22Rv1 (cell line): ENCODE results near the gene KIF7.

Source experiments
- ZFX ChIP-seq: fragments of 450-650 bp; IDR thresholded peaks from 2 replicates; pipeline ENCODE4 v1.6.1; 2017; ENCODE audit warnings: antibody characterized with exemption, borderline replicate concordance
- TF ChIP-seq, protein P1 (sequence below): fragments of 450-650 bp; IDR thresholded peaks from 2 replicates; pipeline ENCODE4 v1.5.1; 2017; ENCODE audit warnings: mild to moderate bottlenecking

DNA sequence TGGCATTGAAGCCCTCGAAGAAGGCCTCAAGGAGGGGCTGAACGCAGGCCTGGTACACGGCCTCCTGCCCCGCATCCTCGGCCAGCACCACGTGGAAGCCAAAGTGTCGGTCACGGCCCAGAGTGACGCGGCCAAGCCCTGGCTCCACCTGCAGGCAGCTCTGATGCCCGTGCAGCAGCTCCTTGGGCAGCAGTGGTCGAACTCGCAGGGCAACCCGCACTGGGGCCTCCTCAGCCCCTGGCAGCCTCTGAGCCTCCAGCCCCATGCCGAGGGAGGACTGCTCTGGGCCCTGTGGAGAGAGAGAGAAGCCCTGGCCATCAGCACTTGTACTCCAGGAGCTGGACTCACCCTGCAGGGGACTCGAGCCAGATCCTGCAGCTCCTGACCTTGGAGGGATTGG lies 2.6 kb downstream of the KIF7 start:
- TF ChIP-seq, protein P1, sequence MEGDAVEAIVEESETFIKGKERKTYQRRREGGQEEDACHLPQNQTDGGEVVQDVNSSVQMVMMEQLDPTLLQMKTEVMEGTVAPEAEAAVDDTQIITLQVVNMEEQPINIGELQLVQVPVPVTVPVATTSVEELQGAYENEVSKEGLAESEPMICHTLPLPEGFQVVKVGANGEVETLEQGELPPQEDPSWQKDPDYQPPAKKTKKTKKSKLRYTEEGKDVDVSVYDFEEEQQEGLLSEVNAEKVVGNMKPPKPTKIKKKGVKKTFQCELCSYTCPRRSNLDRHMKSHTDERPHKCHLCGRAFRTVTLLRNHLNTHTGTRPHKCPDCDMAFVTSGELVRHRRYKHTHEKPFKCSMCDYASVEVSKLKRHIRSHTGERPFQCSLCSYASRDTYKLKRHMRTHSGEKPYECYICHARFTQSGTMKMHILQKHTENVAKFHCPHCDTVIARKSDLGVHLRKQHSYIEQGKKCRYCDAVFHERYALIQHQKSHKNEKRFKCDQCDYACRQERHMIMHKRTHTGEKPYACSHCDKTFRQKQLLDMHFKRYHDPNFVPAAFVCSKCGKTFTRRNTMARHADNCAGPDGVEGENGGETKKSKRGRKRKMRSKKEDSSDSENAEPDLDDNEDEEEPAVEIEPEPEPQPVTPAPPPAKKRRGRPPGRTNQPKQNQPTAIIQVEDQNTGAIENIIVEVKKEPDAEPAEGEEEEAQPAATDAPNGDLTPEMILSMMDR, result no peak
- TF ChIP-seq ZFX, result no peak
